H1 (cell line): ENCODE data around the gene ZNF615. TPM values are rescaled to one million over a fixed set of nuclear protein-coding genes. Genes with fewer than 3 reads are reported as not detected.

Experiments
- BRCA1 ChIP-seq: IDR thresholded peaks from 2 replicates; pipeline ENCODE4 v1.6.1; 2012; ENCODE audit warnings: low read depth, low read length, improper control_type of control experiment
- CBX8 ChIP-seq: fragments of 300-800, 300-1000 bp; sonication (generic); IDR thresholded peaks from 2 replicates; pipeline ENCODE4 v1.7.1; 2016; ENCODE audit warnings: low read depth, low read length, borderline replicate concordance
- JUN ChIP-seq: IDR thresholded peaks from 2 replicates; pipeline ENCODE4 v1.6.1; 2011; ENCODE audit warnings: low read depth, mild to moderate bottlenecking, improper control_type of control experiment, low read length
- KDM1A ChIP-seq: fragments of 200-600, 300-600 bp; sonication (generic); IDR thresholded peaks from 2 replicates; pipeline ENCODE4 v1.7.1; 2016; ENCODE audit warnings: mild to moderate bottlenecking, low read length, borderline replicate concordance
- RXRA ChIP-seq: IDR thresholded peaks from 2 replicates; pipeline ENCODE4 v1.6.1; 2011; ENCODE audit warnings: low read depth, mild to moderate bottlenecking, low read length, moderate library complexity; ENCODE audit not compliant: insufficient read depth
- SP1 ChIP-seq: IDR thresholded peaks from 2 replicates; pipeline ENCODE4 v1.6.1; 2011; ENCODE audit warnings: low read depth, low read length
- TAF7 ChIP-seq: optimal IDR thresholded peaks from 2 replicates; pipeline ENCODE3; 2011; ENCODE audit warnings: low read depth, mild to moderate bottlenecking, inconsistent platforms, low read length, moderate library complexity, borderline replicate concordance
- TBP ChIP-seq: IDR thresholded peaks from 2 replicates; pipeline ENCODE4 v1.6.1; 2011; ENCODE audit warnings: low read depth, low read length, improper control_type of control experiment
- polyA plus RNA-seq, 7 experiments: library from polyadenylated mRNA; depleted of rRNA in 3 of 7; stranded (reverse) in 5 of 7; unstranded in 2 of 7; fragments of >200 nt in 5 of 7; fragments of 200-250 nt in 2 of 7; gene quantifications; 1 replicate in 5 of 7; 2 replicates in 1 of 7; 4 replicates in 1 of 7; pipeline versions ENCODE4 v1.2.1 to v1.2.3, GENCODE V29; 2011 to 2013; ENCODE audit warnings: missing spikeins in 2 of 7, mixed read lengths in 2 of 7
- total RNA-seq: library from RNA; stranded (reverse); fragmentation: NEBNext Ultra II Directional; extraction: Animal tissue kit (Norgen Biotek cat#: 25700); gene quantifications from 2 replicates; pipeline ENCODE4 v1.2.1, GENCODE V29; 2021
- TF ChIP-seq, protein P1 (sequence below): fragments of 300-600 bp; sonication (generic); IDR thresholded peaks from 2 replicates; pipeline ENCODE4 v1.7.1; 2012; ENCODE audit warnings: low read length, moderate library complexity, mild to moderate bottlenecking, inconsistent platforms; ENCODE audit not compliant: insufficient replicate concordance

Gene ZNF615
- total and polyA plus RNA-seq, 2 of the 8 experiments (the other 6 are each of a cell fraction or from before 2014, with no cell fraction given) = 2.8 to 7.5 TPM

DNA sequence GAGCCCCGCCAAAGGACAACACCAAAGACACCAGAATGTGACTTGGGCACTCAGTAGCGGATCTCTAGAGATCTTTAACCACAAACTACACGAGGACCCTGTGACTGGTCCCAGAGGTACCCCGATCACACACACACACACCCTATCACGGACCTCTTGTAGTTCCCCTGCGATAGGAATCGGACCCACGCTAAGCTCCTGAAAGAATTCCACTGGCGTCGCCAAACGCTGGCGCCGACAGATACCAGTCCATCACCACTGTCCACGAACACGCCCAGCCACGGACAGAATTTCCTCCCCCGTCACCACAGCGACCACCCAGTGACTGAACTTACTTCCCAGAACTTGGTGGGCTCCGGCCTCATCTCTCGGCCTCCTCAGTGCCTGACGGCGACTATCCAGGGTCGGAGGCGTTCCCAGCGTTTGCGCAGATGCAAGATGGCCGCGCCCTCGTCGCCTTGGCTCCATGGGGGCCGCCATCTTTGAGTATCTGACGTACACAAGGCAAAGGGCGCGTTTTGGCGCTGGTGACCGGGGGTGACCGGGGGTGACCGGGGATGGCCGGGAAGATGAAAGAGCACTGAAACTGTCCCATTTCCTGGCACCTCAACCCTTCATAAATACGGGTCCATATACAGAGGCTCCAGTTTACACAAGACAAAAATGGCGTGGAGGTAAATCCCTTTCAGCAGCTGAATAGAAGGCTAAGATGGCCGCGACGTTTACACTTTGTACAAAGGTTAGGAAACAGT is at the start of gene ZNF615 (continued):
- TF ChIP-seq KDM1A = no peak
- no peak for TF ChIP-seq SP1
- no peak for TF ChIP-seq CBX8
- TF ChIP-seq JUN = no peak
- peak; percentile 63 for TF ChIP-seq TAF7
- TF ChIP-seq RXRA = no peak
- no peak for TF ChIP-seq BRCA1
- TF ChIP-seq, protein P1, sequence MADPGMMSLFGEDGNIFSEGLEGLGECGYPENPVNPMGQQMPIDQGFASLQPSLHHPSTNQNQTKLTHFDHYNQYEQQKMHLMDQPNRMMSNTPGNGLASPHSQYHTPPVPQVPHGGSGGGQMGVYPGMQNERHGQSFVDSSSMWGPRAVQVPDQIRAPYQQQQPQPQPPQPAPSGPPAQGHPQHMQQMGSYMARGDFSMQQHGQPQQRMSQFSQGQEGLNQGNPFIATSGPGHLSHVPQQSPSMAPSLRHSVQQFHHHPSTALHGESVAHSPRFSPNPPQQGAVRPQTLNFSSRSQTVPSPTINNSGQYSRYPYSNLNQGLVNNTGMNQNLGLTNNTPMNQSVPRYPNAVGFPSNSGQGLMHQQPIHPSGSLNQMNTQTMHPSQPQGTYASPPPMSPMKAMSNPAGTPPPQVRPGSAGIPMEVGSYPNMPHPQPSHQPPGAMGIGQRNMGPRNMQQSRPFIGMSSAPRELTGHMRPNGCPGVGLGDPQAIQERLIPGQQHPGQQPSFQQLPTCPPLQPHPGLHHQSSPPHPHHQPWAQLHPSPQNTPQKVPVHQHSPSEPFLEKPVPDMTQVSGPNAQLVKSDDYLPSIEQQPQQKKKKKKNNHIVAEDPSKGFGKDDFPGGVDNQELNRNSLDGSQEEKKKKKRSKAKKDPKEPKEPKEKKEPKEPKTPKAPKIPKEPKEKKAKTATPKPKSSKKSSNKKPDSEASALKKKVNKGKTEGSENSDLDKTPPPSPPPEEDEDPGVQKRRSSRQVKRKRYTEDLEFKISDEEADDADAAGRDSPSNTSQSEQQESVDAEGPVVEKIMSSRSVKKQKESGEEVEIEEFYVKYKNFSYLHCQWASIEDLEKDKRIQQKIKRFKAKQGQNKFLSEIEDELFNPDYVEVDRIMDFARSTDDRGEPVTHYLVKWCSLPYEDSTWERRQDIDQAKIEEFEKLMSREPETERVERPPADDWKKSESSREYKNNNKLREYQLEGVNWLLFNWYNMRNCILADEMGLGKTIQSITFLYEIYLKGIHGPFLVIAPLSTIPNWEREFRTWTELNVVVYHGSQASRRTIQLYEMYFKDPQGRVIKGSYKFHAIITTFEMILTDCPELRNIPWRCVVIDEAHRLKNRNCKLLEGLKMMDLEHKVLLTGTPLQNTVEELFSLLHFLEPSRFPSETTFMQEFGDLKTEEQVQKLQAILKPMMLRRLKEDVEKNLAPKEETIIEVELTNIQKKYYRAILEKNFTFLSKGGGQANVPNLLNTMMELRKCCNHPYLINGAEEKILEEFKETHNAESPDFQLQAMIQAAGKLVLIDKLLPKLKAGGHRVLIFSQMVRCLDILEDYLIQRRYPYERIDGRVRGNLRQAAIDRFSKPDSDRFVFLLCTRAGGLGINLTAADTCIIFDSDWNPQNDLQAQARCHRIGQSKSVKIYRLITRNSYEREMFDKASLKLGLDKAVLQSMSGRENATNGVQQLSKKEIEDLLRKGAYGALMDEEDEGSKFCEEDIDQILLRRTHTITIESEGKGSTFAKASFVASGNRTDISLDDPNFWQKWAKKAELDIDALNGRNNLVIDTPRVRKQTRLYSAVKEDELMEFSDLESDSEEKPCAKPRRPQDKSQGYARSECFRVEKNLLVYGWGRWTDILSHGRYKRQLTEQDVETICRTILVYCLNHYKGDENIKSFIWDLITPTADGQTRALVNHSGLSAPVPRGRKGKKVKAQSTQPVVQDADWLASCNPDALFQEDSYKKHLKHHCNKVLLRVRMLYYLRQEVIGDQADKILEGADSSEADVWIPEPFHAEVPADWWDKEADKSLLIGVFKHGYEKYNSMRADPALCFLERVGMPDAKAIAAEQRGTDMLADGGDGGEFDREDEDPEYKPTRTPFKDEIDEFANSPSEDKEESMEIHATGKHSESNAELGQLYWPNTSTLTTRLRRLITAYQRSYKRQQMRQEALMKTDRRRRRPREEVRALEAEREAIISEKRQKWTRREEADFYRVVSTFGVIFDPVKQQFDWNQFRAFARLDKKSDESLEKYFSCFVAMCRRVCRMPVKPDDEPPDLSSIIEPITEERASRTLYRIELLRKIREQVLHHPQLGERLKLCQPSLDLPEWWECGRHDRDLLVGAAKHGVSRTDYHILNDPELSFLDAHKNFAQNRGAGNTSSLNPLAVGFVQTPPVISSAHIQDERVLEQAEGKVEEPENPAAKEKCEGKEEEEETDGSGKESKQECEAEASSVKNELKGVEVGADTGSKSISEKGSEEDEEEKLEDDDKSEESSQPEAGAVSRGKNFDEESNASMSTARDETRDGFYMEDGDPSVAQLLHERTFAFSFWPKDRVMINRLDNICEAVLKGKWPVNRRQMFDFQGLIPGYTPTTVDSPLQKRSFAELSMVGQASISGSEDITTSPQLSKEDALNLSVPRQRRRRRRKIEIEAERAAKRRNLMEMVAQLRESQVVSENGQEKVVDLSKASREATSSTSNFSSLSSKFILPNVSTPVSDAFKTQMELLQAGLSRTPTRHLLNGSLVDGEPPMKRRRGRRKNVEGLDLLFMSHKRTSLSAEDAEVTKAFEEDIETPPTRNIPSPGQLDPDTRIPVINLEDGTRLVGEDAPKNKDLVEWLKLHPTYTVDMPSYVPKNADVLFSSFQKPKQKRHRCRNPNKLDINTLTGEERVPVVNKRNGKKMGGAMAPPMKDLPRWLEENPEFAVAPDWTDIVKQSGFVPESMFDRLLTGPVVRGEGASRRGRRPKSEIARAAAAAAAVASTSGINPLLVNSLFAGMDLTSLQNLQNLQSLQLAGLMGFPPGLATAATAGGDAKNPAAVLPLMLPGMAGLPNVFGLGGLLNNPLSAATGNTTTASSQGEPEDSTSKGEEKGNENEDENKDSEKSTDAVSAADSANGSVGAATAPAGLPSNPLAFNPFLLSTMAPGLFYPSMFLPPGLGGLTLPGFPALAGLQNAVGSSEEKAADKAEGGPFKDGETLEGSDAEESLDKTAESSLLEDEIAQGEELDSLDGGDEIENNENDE = no peak
- TF ChIP-seq TBP = peak; percentile 70
